ENCODE data around the gene SPACA6. TPM values are rescaled to one million over a fixed set of nuclear protein-coding genes. Genes with fewer than 3 reads are reported as not detected.

Gene SPACA6
- total and polyA plus RNA-seq, 10 of the 15 experiments (the other 5 are each of a cell fraction or from before 2014, with no cell fraction given) = 0.31 to 6.5 (median 1.7) TPM

DNA sequence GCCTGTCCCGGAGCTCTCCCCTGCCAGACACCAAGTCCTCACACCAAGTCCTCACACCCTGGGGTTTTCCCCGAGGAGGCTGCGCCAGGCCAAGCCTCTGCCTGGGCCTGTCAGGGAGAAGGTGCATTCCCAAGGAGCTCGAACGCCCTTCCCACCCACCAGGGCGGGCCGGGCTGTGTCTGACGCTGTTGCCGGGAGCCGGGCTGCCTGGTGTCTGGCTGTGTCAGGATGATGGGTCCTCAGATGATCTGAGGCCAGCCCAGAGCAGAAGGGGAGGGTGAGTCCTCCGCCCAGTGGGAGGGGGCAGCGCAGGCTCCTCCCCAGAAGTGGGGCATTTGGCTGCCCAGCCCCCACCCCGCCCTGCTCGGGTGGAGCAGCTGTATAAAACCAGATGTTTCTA is 32.9 kb downstream of the SPACA6 start:
- no peaks in the 10 kb centered on the region for H3K4me1 ChIP-seq (ENCODE audit: control insufficient read depth, insufficient read depth, low read length)
- no peak overlapping the region for H3K4me2 ChIP-seq (ENCODE audit: control insufficient read depth, insufficient read depth)
- in situ Hi-C loops (cut with MboI) = no loop called here
- ATAC-seq (no peak), DNase-seq (ENCODE audit: low read depth, low spot score) (no peak), FAIRE-seq (no peak)
- WGBS (ENCODE audit: insufficient coverage, insufficient replicate concordance, low lambda C conversion rate, missing lambda C conversion rate) = 50% methylated on average over 14 of the region's 14 CpGs
- RAD21 ChIA-PET (ENCODE audit: unreplicated experiment) = no interaction called here
- no peak overlapping the region for H2AFZ ChIP-seq (ENCODE audit: control insufficient read depth, low read depth, low read length)
- no peak overlapping the region for H3K9ac ChIP-seq (ENCODE audit: control insufficient read depth, insufficient read depth, low read length)
- H4K20me1 ChIP-seq (ENCODE audit: control insufficient read depth, insufficient read depth) = no peaks in the 10 kb centered on the region
- no peaks in the 10 kb centered on the region for H3K79me2 ChIP-seq (ENCODE audit: control insufficient read depth, insufficient read depth, low read length)
- no peak for TF ChIP-seq ESRRA (IDR thresholded peaks at IDR 0.05; ENCODE audit: low read length)
- TF ChIP-seq, protein P1, sequence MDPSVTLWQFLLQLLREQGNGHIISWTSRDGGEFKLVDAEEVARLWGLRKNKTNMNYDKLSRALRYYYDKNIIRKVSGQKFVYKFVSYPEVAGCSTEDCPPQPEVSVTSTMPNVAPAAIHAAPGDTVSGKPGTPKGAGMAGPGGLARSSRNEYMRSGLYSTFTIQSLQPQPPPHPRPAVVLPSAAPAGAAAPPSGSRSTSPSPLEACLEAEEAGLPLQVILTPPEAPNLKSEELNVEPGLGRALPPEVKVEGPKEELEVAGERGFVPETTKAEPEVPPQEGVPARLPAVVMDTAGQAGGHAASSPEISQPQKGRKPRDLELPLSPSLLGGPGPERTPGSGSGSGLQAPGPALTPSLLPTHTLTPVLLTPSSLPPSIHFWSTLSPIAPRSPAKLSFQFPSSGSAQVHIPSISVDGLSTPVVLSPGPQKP (IDR thresholded peaks at IDR 0.05; ENCODE audit: low read depth, low read length) = no peak
- no peak for TF ChIP-seq JUNB (IDR thresholded peaks at IDR 0.05)
- no peak for TF ChIP-seq CHD2 (IDR thresholded peaks at IDR 0.05; ENCODE audit: borderline replicate concordance, low read depth, low read length)
- no peak for TF ChIP-seq SP1 (IDR thresholded peaks at IDR 0.05; ENCODE audit: low read depth, low read length)
- TF ChIP-seq, protein P2, sequence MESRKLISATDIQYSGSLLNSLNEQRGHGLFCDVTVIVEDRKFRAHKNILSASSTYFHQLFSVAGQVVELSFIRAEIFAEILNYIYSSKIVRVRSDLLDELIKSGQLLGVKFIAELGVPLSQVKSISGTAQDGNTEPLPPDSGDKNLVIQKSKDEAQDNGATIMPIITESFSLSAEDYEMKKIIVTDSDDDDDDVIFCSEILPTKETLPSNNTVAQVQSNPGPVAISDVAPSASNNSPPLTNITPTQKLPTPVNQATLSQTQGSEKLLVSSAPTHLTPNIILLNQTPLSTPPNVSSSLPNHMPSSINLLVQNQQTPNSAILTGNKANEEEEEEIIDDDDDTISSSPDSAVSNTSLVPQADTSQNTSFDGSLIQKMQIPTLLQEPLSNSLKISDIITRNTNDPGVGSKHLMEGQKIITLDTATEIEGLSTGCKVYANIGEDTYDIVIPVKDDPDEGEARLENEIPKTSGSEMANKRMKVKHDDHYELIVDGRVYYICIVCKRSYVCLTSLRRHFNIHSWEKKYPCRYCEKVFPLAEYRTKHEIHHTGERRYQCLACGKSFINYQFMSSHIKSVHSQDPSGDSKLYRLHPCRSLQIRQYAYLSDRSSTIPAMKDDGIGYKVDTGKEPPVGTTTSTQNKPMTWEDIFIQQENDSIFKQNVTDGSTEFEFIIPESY (IDR thresholded peaks at IDR 0.05) = no peak
- TF ChIP-seq MYB (IDR thresholded peaks at IDR 0.05; ENCODE audit: borderline replicate concordance, low read depth, low read length) = no peak
- TF ChIP-seq, protein P3, sequence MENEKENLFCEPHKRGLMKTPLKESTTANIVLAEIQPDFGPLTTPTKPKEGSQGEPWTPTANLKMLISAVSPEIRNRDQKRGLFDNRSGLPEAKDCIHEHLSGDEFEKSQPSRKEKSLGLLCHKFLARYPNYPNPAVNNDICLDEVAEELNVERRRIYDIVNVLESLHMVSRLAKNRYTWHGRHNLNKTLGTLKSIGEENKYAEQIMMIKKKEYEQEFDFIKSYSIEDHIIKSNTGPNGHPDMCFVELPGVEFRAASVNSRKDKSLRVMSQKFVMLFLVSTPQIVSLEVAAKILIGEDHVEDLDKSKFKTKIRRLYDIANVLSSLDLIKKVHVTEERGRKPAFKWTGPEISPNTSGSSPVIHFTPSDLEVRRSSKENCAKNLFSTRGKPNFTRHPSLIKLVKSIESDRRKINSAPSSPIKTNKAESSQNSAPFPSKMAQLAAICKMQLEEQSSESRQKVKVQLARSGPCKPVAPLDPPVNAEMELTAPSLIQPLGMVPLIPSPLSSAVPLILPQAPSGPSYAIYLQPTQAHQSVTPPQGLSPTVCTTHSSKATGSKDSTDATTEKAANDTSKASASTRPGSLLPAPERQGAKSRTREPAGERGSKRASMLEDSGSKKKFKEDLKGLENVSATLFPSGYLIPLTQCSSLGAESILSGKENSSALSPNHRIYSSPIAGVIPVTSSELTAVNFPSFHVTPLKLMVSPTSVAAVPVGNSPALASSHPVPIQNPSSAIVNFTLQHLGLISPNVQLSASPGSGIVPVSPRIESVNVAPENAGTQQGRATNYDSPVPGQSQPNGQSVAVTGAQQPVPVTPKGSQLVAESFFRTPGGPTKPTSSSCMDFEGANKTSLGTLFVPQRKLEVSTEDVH (IDR thresholded peaks at IDR 0.05; ENCODE audit: low read depth, partially characterized antibody) = no peak
- TF ChIP-seq FOXM1 (IDR thresholded peaks at IDR 0.05; ENCODE audit: low read depth, low read length) = no peak
- no peak for TF ChIP-seq ATF7 (IDR thresholded peaks at IDR 0.05; ENCODE audit: low read depth)
- TF ChIP-seq, protein P4, sequence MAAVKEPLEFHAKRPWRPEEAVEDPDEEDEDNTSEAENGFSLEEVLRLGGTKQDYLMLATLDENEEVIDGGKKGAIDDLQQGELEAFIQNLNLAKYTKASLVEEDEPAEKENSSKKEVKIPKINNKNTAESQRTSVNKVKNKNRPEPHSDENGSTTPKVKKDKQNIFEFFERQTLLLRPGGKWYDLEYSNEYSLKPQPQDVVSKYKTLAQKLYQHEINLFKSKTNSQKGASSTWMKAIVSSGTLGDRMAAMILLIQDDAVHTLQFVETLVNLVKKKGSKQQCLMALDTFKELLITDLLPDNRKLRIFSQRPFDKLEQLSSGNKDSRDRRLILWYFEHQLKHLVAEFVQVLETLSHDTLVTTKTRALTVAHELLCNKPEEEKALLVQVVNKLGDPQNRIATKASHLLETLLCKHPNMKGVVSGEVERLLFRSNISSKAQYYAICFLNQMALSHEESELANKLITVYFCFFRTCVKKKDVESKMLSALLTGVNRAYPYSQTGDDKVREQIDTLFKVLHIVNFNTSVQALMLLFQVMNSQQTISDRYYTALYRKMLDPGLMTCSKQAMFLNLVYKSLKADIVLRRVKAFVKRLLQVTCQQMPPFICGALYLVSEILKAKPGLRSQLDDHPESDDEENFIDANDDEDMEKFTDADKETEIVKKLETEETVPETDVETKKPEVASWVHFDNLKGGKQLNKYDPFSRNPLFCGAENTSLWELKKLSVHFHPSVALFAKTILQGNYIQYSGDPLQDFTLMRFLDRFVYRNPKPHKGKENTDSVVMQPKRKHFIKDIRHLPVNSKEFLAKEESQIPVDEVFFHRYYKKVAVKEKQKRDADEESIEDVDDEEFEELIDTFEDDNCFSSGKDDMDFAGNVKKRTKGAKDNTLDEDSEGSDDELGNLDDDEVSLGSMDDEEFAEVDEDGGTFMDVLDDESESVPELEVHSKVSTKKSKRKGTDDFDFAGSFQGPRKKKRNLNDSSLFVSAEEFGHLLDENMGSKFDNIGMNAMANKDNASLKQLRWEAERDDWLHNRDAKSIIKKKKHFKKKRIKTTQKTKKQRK (IDR thresholded peaks at IDR 0.05; ENCODE audit: low read depth, low read length) = no peak
- no peak for TF ChIP-seq HCFC1 (IDR thresholded peaks at IDR 0.05; ENCODE audit: low read length)
- TF ChIP-seq, protein P5, sequence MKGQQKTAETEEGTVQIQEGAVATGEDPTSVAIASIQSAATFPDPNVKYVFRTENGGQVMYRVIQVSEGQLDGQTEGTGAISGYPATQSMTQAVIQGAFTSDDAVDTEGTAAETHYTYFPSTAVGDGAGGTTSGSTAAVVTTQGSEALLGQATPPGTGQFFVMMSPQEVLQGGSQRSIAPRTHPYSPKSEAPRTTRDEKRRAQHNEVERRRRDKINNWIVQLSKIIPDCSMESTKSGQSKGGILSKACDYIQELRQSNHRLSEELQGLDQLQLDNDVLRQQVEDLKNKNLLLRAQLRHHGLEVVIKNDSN (IDR thresholded peaks at IDR 0.05; ENCODE audit: borderline replicate concordance, extremely low read length, insufficient read depth, low read depth, low read length) = no peak
- TF ChIP-seq DPF2 (IDR thresholded peaks at IDR 0.05) = no peak
- H3K27ac ChIP-seq (ENCODE audit: control insufficient read depth, insufficient read depth) = no peak overlapping the region
- SMC1A ChIA-PET (ENCODE audit: uncharacterized antibody, unreplicated experiment) = no interaction called here
- intact Hi-C loops (cut with micrococcal nuclease; ENCODE audit: unreplicated experiment) = no loop called here
- CTCF ChIA-PET = no interaction called here
- no peaks in the 10 kb centered on the region for H3K36me3 ChIP-seq (ENCODE audit: control insufficient read depth in 2 of 2, insufficient read depth in 2 of 2, low read length in 1 of 2)
- POLR2A ChIA-PET = no interaction called here
- H3K4me3 ChIP-seq = no peak overlapping the region
- no peaks in the 10 kb centered on the region for H3K27me3 ChIP-seq (replicated peaks in 1 of 2; ENCODE audit: control insufficient read depth in 2 of 2, insufficient read depth in 2 of 2, low read length in 1 of 2)
- BruUV-seq (replicated peaks) = no TSS peak
- H3K9me3 ChIP-seq (replicated peaks; ENCODE audit: control insufficient read depth, insufficient read depth, low read length) = peaks cover 4% of the 10 kb centered on the region; the same call in 1 of the 3 replicates

All from GM12878 (cell line).